PC-9 (cell line): Measurements from ENCODE around the gene EFCAB11. TPM values are rescaled to one million over a fixed set of nuclear protein-coding genes. Genes with fewer than 3 reads are reported as not detected.
A peak's percentile ranks its signal among the peaks of the same experiment; 100 is the strongest.

Experiments used
- BruUV-seq: library from RNA; stranded (reverse); fragments of 400-500 nt; replicated peaks from 2 replicates; lab custom pipeline; 2021; lab: Mats Ljungman, UMichigan
- CTCF ChIA-PET: fragments of 300-600 bp; sonication (Branson Sonifier 250); formaldehyde crosslinking; loops from one replicate; lab custom pipeline; 2022; ENCODE audit warnings: antibody characterized with exemption; lab: Charles Lee
- POLR2A ChIA-PET: fragments of 300-600 bp; sonication (Branson Sonifier 250); formaldehyde crosslinking; loops from one replicate; lab custom pipeline; 2022; ENCODE audit warnings: antibody characterized with exemption; ENCODE audit not compliant: unreplicated experiment; lab: Charles Lee
- DNase-seq, 2 experiments: peaks; one replicate each; pipeline versions ENCODE4 v3.0.0 to v3.0.0-alpha.2; 2015 to 2022; ENCODE audit warnings: mixed read lengths in 1 of 2
- H2AFZ ChIP-seq: fragments of 200-600 bp; sonication (generic); 2 replicates; pipeline ENCODE4 v1.8.1; 2017; ENCODE audit warnings: antibody characterized with exemption
- H3F3A ChIP-seq: fragments of 200-600 bp; sonication (generic); 2 replicates; pipeline ENCODE4 v1.8.1; 2017; ENCODE audit warnings: antibody characterized with exemption, mild to moderate bottlenecking, low read depth; ENCODE audit not compliant: insufficient read depth
- H3K27ac ChIP-seq: fragments of 200-600 bp; sonication (generic); 2 replicates; pipeline ENCODE4 v1.6.1; 2016; ENCODE audit warnings: mixed run types
- H3K27me3 ChIP-seq: fragments of 200-600 bp; sonication (generic); 2 replicates; pipeline ENCODE4 v1.6.1; 2016; ENCODE audit warnings: low read depth, mixed run types; ENCODE audit not compliant: insufficient read depth
- H3K36me3 ChIP-seq: fragments of 200-600 bp; sonication (generic); 2 replicates; pipeline ENCODE4 v1.6.1; 2016; ENCODE audit warnings: low read depth, mixed run types
- H3K4me1 ChIP-seq: fragments of 200-600 bp; sonication (generic); replicated peaks from 2 replicates; pipeline ENCODE4 v1.6.1; 2016; ENCODE audit warnings: mixed run types; ENCODE audit not compliant: insufficient read depth
- H3K4me2 ChIP-seq: fragments of 200-600 bp; sonication (generic); 2 replicates; pipeline ENCODE4 v1.6.1; 2017; ENCODE audit warnings: mixed run types
- H3K4me3 ChIP-seq: fragments of 200-600 bp; sonication (generic); 2 replicates; pipeline ENCODE4 v1.6.1; 2016; ENCODE audit warnings: mixed run types
- H3K79me2 ChIP-seq: fragments of 200-600 bp; sonication (generic); 2 replicates; pipeline ENCODE4 v1.6.1; 2017; ENCODE audit warnings: low read depth, mixed run types
- H3K9me2 ChIP-seq: fragments of 200-600 bp; sonication (generic); 2 replicates; pipeline ENCODE4 v1.8.1; 2017; ENCODE audit warnings: mild to moderate bottlenecking; ENCODE audit not compliant: insufficient read depth
- H3K9me3 ChIP-seq: fragments of 200-600 bp; sonication (generic); 2 replicates; pipeline ENCODE4 v1.8.1; 2016; ENCODE audit warnings: low read depth; ENCODE audit not compliant: insufficient read depth
- H4K20me1 ChIP-seq: fragments of 200-600 bp; sonication (generic); 2 replicates; pipeline ENCODE4 v1.8.1; 2017; ENCODE audit not compliant: insufficient read depth
- CTCF ChIP-seq: fragments of 200-600 bp; sonication (generic); conservative IDR thresholded peaks from 2 replicates; pipeline ENCODE4 v1.6.1; 2017; ENCODE audit warnings: mixed run types, antibody characterized with exemption, mild to moderate bottlenecking, moderate library complexity
- EZH2 ChIP-seq: fragments of 200-600 bp; sonication (generic); IDR thresholded peaks from 2 replicates; pipeline ENCODE4 v1.8.0; 2017; ENCODE audit warnings: antibody characterized with exemption, low read depth
- intact Hi-C: fragments of 100-400 bp; cut with micrococcal nuclease; formaldehyde crosslinking; loops from one replicate; pipeline ENCODE4 v1.10.0; 2022; ENCODE audit not compliant: unreplicated experiment
- total RNA-seq: library from RNA; stranded (reverse); gene quantifications from 2 replicates; pipeline ENCODE4 v1.2.3, GENCODE V29; 2021

EFCAB11 gene
- total RNA-seq, 1 experiment from 2014 or later = 8.4 TPM

- Histone ChIP-seq H3K4me1 (peaks cover 10% of the 10 kb centered on the region; the same call in 1 of the 2 replicates), H2AFZ (no peak overlapping the region), H3K9me2 (no peaks in the 10 kb centered on the region), H4K20me1 (no peaks in the 10 kb centered on the region), H3K27me3 (no peaks in the 10 kb centered on the region), H3F3A (peaks cover 9% of the 10 kb centered on the region; the same call in 1 of the 2 replicates), H3K4me2 (no peak overlapping the region), H3K79me2 (peaks cover 21% of the 10 kb centered on the region), H3K36me3 (no peaks in the 10 kb centered on the region), H3K9me3 (no peaks in the 10 kb centered on the region), H3K27ac (no peak overlapping the region), H3K4me3 (no peak overlapping the region)
- DNase-seq = no peak
- ChIA-PET POLR2A (no interaction called here), CTCF (interaction anchor here (0.6 kb wide), 1 partner anchor 1352 kb away, joined by 7 read pairs; no protein-coding TSS in a partner anchor)
- BruUV-seq = no TSS peak
- TF ChIP-seq CTCF (no peak), EZH2 (no peak)
- intact Hi-C loops = loop anchor here (10.0 kb wide), 1 partner anchor 796 kb away; no protein-coding TSS in a partner anchor
Observed at GRCh38 chr14:89958966-89959365, 4.4 kb upstream of the EFCAB11 start.

- H3K4me1 ChIP-seq = peaks cover 20% of the 10 kb centered on the region; the same call in 1 of the 2 replicates
- no peak overlapping the region for H3K27ac ChIP-seq
- no peak overlapping the region for H2AFZ ChIP-seq
- H3K4me2 ChIP-seq = peak overlapping the region; percentile 80; the same call in 1 of the 2 replicates
- intact Hi-C loops = loop anchor here (10.0 kb wide), 1 partner anchor 797 kb away; no protein-coding TSS in a partner anchor
- no peak overlapping the region for H3K4me3 ChIP-seq
- peaks cover 21% of the 10 kb centered on the region for H3K79me2 ChIP-seq
- ChIA-PET POLR2A (no interaction called here), CTCF (no interaction called here)
- no TSS peak for BruUV-seq
- H3K36me3 ChIP-seq = no peaks in the 10 kb centered on the region
- H3K9me2 ChIP-seq = no peaks in the 10 kb centered on the region
- H3F3A ChIP-seq = peaks cover 9% of the 10 kb centered on the region; the same call in 1 of the 2 replicates
- DNase-seq = no peak
- no peaks in the 10 kb centered on the region for H4K20me1 ChIP-seq
- H3K27me3 ChIP-seq = no peaks in the 10 kb centered on the region
- H3K9me3 ChIP-seq = no peaks in the 10 kb centered on the region
- TF ChIP-seq EZH2 (no peak), CTCF (no peak)
Observed at GRCh38 chr14:89957791-89958190, 3.3 kb upstream of the EFCAB11 start.

GRCh38 chr14:89957376-89957775 lies 2.8 kb upstream of the EFCAB11 start:
- Histone ChIP-seq H3K4me1 (peaks cover 20% of the 10 kb centered on the region; the same call in 1 of the 2 replicates), H3K9me2 (no peaks in the 10 kb centered on the region), H3K79me2 (peaks cover 21% of the 10 kb centered on the region), H3K4me2 (peak overlapping the region; percentile 80), H3K4me3 (peak overlapping the region; percentile 66; the same call in 1 of the 2 replicates), H3K9me3 (no peaks in the 10 kb centered on the region), H2AFZ (no peak overlapping the region), H4K20me1 (no peaks in the 10 kb centered on the region), H3K27me3 (no peaks in the 10 kb centered on the region), H3K36me3 (no peaks in the 10 kb centered on the region), H3K27ac (no peak overlapping the region), H3F3A (peaks cover 9% of the 10 kb centered on the region; the same call in 1 of the 2 replicates)
- no TSS peak for BruUV-seq
- TF ChIP-seq EZH2 (no peak), CTCF (no peak)
- intact Hi-C loops = loop anchor here (10.0 kb wide), 1 partner anchor 797 kb away; no protein-coding TSS in a partner anchor
- ChIA-PET POLR2A (no interaction called here), CTCF (no interaction called here)
- DNase-seq = no peak
